ENCODE measurements around the gene CCDC63.

Gene CCDC63

DNA sequence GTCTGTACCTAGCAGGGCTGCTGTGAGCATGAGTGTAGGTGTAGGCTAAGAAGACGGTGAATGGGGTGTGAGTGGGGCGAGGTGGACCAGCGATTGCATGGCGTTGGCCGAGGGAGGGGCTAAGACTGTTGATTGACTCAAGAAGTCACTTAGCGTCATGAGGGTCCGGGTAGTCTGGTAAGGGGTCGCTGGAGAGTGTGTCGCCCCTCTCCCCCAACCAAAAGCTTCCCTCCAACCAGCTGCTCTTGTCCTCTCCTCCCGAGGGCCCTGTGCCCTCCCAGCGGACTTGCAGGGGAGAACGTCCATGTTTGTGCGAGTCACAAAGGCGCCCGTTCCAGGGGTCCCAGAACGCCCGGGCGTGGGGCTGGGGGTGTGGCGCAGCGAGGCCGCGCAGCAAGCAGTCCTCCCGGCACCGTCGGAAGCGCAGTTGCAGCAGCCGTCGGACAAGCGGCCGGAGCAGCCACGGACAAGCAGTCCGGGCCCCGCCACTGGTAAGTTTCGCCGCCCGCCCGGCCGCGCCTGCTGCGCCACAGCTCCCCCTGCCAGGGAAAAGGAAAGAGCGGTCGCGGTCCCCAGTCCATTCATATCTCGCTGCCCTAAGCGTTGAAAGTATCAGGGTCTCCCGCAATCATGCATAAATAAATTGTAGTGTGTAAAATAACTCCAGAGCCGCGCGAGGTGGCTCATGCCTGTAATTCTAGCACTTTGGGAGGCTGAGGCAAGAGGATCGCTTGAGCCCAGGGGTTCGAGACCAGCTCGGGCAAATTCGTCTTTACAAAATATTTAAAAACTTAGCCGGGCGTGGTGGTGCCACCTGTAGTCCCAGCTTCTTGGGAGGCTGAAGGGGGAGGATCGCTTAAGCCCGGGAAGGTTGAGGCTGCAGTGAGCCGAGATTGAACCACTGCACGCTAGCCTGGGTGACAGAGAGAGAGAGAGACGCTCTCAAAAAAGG is at the start of gene CCDC63:
CCDC63 (plus strand) TSS at position 373 of the 952 bp plus-strand sequence. CDS start 5,968 bp downstream, outside the sequence.
- peak; percentile 8 for DNase-seq

DNA sequence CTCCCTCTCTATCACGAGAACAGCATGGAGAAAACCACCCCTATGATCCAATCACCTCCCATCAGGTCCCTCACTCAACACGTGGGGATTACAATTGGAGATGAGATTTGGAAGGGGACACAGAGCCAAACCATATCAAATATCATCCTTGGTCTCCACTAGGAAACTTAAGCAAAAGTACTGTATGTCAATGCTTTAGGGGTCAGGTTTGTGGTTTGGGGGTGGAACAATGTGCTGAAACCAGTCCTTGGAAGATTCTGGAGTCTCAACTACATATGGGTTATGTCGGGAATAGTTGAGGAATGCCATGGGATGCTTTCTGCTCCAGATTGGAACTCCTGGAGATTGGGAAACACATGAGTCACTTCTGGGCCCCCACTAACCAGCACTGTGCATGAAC is 48.3 kb upstream of the CCDC63 start:
- no peak for DNase-seq

DNA sequence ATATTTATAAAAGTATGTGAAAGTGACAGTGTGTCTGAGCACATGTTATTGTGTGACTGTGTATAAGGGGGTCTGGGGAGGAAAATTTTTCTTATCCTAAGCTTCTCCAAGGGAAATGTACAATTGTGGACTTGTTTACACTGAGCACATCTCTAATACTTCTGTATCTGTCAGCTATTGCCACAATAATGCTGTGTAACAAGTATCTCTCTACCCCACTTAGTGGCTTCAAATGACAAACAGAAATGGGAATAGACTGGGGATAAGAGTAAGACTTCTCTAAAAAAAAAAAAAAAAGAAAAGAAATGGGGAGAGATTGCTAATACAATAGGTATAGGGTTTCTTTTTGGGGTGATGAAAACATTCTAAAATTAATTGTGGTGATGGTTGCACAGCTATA is 44.3 kb upstream of the CCDC63 start:
- DNase-seq, result no peak

DNA sequence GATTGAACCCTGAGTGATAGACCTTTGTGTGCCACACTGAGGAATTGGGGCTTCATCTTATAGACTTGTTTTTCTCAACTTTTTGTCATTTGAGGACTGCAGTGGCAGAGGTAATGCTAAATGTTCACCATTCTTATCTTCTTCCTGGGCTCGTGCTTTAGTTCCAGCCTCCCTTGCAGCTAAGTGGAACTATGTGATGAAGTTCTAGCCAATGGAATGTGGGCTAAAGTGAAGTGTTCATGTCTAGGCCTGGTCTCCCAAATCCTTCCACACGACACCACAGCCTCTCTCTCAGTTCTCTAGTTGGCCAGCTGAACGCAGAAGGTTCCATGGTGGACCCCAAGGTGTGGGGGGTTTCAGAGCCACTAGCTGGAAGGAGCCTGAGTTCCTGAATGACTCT is 42.4 kb upstream of the CCDC63 start:
- no peak for DNase-seq

DNA sequence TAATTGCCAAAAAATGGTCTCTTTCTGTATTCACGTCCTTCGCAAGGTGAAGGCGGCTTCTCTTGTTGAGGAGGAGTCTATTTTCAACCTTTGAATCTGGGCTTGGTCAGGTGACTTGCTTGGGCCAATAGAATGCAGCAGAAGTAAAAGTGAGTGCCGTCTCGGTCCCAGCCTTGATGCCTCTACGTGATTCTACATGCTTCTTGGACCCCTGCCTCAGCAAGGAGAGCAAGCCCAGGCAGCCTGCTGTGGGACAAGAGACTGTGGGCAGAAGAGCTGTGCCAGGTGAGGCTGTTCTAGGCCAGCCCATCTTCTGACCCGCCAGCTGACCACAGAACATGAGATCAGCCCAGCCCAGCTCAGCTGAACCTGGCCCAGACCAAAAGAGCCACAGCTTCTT is 39.1 kb upstream of the CCDC63 start:
- DNase-seq, result no peak

DNA sequence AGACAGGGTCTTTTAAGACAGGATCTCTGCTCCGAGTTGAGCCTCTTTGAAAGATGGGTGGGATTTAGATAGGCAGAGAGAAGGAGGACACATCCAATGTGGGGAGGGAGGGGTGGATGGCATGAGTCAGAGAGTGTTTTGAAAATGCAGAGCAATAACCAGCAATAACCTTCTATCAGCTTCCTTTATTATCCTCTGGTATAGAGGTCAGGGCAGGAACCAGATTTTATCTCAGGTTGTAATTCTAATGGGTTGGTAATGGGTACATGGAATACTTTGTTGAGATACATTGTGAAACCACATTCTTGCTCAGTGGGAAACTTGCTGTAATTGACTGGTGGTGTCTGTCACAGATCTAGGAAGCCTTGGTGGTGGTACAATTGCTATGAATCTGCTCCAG is 37.6 kb upstream of the CCDC63 start:
- DNase-seq, result no peak

DNA sequence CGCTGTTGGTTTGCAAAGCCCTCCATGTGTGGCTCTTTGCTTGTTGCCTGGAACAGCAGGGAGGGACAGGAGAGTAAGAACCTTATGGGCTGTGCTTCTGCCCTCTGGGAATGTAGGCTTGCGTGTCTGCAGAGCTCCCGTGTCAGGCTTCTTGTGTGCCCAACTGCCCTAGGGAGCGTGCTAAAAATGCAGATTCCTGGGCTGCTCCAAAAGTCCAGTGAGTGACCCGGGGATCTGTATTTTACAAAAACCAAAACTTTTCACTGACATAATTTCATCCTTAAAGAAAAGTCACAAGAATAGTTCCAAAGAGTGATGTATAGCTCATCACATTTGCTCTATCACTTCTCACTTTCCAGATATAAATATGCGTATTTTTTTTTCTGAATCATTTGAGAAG is 34.8 kb upstream of the CCDC63 start:
- DNase-seq, result no peak

DNA sequence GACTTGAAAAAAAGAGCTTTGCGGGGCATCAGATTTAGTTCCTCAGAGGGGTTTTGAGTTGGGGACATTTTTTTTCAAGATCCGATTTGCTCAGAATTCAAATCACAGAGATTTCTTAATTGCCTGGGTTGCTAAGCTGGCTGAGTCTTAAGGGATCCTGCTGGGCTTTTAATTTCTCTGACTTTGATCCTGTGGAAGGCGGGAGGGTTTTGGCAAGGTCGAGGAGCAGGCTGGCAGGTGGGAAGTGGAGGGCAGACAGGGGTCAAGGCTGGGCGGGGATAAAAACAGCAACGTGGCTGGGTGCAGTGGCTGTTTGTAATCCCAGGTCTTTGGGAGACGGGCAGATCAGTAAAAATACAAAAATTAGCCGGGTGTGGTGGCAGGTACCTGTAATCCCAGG is 33.5 kb upstream of the CCDC63 start:
- DNase-seq, result no peak

DNA sequence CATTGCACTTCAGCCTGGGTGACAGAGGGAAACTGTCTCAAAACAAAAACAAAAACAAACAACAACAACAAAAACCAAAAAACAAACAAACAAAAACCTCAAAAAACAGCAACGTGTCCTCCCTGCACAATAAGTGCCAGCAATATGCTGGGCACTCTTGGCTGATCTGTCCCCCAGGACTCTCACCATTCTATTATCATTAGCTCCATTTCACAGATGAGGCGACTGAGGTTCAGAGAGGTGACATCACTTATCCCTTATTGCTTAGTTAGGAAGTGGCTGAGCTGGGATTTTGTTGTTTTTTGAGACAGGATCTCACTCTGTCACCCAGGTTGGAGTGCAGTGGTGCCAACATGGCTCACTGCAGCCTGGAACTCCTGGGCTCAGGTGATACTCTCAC is 33.0 kb upstream of the CCDC63 start:
- DNase-seq, result no peak

DNA sequence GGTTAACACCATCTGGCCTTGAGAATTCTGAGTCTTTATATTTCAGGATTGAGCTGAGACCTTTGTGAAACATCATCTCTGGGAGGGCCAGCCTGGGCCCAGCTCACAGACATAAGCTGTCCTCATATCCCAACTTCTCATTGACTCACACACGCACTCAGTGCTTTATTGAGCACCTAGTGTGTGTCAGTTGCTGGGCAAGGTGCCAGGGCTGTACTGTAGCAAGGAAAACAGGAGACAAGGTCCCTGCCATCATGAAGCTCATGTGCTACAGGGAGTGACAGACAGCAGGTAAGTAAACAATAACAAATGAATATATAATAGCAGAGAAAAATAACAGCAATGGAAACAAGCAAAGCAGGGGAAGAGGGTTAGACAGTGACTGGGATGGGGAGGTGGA is 30.5 kb upstream of the CCDC63 start:
- DNase-seq, result no peak

DNA sequence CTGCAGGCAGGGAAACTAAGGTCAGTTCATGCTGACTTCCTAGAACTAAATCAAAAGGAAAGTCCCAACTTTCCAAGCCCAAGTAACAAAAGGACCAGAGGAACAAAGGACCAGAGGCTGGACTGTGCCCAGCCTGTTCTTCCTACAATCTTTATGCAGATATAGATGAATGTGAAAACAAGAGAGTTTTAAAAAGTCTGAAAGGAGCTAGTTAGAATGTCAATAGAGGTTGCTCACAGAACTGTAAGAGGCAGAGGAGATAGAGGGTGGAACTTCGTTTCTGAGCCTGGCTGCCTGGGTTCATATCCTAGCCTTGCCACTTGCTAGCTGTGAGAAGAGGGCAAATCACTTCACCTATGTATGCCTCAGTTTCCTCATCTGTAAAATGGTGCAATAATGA is 30.0 kb upstream of the CCDC63 start:
- DNase-seq, result no peak

DNA sequence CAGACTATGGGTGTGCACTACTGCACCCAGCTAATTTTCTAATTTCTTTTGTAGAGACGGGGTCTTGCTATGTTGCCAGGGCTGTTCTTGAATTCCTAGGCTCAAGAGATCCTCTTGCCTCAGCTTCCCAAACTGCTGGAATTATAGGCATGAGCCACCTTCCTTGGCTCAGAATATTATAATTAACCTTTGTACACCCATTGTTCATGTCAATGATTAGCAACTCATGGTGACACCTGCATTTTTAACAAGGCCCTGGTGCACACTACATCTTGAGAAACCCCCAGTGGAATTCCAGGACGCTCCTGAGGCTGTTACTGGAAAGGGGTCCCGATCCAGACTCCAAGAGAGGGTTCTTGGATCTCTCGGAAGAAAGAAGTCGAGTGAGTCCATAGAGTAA is 28.3 kb upstream of the CCDC63 start:
- DNase-seq, result no peak

DNA sequence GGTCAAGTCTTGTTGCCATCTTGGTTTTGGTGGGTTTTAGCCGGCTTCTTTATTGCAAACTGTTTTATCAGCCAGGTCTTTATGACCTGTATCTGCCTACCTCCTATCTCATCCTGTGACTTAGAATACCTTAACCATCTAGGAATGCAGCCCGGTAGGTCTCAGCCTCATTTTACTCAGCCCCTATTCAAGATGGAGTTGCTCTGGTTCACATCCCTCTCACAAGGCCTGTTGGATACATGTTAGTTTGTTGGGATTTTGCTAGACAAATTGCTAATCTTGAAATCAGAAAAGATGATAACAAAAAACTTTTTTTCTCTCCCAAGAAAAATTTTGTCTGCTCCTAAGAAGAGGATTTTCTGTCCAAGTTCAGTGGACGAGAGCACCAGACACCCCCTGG is 27.6 kb upstream of the CCDC63 start:
- DNase-seq, result no peak

DNA sequence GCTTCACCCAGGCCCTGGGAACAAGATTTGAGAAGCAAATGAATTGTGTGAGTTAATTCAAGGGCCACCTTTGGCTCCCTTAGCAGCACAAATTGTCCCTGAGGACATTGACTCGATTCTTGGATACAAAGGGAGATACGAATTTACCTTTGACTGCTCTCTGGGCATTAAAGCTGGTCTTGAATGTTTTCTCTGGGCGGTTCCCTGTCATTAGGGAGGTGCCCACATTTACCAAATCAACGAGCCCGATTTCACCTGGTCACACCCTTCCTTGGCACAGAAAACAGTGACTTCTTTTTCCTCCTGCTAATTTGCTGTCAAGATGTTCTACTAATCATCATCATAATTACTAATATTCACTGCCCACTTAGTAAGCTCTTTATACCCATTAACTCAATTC is 27.1 kb upstream of the CCDC63 start:
- no peak for DNase-seq

DNA sequence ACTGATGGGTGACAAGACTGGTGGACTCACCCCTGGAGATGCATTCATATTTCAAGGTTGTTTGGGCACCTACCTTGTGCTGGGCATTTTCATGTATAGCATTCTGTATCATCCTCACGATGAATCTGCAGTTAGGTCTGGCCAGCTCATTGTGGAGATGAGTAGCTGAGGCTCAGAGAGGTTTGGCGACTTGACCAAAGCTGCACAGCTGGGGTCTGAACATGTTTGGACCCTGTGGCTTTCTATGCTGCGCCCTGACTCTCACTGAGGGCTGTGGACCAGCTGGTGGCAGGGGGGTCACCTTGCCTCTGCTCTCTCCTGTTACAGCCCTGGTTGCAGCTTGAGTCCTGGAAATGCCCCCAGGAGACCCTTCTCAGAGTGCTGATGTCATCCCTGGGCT is 24.9 kb upstream of the CCDC63 start:
- DNase-seq, result no peak

DNA sequence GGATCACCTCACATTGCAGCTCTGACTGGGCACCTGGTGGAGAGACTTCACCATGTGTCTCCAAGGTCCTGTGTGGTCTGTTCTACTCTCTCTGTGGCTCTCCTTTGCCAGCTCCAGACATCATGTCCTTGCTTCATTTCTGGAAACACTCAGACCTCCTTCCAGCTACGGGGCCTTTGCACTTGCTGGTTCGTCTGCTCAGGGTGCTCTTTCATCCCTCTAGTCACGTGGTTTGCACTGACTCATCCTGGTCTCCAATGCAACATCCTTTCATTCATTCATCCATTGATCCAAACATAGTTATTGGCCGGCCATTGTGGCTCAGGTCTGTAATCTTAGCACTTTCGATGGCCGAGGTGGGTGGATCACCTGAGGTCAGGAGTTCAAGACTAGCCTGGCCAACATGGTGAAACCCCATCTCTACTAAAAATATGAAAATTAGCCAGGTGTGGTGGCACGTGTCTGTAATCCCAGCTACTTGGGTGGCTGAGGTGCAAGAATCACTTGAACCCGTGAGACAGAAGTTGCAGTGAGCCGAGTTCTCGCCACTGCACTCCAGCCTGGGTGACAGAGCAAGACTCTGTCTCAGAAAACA is 23.9 kb upstream of the CCDC63 start:
- no peak for DNase-seq

DNA sequence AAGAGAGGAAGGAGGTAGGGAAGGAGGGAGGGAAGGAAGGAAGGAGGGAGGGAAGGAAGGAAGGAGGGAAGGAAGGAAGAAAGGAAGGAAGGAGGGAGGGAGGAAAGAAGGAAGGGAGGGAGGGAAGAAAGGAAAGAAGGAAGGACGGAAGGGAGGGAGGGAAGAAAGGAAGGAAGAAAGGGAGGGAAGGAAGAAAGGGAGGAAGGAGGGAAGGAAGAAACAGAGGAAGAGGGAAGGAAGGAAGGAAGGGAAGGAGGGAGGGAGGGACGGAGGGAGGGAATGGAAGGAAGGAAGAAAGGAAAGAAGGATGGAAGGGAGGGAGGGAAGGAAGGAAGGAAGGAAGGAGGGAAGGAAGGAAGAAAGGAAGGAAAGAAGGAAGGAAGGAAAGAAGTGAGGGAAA is 22.4 kb upstream of the CCDC63 start:
- no peak for DNase-seq

DNA sequence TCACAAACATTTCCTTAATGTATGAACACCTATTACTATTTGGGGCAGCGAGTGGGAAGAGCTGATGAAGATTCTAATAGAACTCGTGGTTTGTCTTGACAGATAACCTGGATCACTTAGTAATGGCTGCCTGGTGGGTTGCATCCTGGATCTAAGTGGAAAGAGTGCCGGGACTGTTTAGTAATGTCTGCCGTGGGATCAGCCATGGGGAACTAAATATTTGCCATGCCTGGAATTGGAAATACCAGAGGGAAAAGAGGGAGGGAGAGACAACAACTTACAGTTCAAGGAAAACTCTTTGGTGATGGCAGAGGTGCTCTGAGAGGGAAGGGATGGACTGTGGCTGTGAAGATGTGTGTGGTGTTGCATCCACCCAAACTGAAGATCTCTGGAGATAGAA is 21.3 kb upstream of the CCDC63 start:
- no peak for DNase-seq

DNA sequence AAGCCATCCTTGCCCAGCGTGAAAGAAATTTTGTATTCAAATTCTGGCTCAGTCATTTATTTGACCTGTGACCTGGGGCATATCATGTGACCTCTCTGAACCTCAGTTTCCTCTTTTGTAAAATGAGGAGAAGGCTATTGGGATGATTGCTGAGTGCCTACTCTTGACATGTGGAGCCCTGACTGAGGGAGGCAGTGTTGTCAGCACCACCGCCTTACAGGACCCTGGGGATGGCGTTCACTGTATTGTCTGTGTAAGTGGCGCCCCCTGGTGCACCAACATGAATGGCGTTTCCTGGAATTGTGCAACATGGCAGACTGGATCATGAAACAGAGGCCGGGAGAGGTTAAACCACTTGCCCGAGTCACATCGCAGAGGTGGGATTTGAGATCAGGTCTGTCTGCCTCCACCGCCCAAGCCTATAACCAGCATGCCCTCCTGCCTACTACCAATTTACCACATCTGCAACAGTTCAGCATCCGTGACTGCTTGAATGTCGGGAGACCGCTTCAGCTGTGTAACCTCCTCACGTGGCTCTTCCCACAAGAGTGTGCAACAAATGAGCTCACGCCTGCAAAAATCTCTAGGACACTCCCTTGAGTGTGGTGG is 20.1 kb upstream of the CCDC63 start:
- peak; percentile 82 for DNase-seq

DNA sequence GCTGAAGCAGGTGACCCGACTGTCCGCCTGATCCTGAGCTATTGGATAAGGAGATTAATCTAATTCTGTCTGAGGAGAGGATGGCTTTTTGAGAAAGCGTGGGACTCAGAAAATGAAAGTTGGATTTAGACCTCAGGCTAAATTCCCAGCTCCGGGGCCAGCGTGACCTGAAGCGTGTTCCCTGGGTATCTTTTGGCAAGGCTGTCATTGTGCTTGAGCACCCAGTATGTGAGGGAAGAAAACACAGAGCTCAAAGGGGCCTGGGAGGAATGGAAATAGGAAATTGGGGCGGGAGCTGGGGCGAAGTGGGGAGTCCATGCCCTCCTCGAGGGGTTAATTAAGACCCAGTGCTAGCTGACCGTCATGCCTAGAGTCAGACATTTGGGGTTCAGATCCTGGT is 17.5 kb upstream of the CCDC63 start:
- no peak for DNase-seq

DNA sequence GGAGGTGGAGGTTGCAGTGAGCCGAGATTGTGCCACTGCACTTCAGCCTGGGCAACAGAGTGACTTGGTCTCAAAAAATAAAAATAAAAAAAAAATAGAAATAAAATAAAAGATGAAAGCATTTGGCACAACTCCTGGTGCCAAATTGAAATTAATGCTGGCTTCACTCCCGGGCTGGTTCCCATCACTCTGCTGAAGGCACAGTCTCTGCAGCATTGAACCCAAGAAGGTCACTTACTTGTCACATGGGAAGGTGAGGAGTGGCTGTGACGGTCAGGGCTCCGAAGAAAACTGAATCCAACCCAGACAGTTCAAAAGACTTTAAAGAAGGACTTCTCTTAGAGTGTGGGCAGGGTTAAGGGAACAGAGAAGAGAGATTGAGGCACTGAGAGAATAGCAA is 10.5 kb upstream of the CCDC63 start:
- DNase-seq, result no peak

DNA sequence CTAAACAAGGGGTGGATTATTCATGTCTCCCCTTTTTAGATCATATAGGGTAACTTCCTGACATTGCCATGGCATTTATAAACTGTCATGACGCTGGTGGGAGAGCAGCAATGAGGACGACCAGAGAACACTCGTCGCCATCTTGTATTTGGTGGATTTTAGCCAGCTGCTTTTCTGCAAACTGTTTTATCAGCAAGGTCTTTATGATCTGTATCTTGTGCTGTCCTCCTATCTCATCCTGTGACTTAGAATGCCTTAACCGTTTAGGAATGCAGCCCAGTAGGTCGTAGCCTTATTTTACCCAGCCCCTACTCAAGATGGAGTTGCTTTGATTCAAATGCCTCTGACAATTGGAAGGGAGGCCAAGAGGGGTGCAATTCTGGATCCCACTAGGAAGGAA is 5.8 kb upstream of the CCDC63 start:
- no peak for DNase-seq

DNA sequence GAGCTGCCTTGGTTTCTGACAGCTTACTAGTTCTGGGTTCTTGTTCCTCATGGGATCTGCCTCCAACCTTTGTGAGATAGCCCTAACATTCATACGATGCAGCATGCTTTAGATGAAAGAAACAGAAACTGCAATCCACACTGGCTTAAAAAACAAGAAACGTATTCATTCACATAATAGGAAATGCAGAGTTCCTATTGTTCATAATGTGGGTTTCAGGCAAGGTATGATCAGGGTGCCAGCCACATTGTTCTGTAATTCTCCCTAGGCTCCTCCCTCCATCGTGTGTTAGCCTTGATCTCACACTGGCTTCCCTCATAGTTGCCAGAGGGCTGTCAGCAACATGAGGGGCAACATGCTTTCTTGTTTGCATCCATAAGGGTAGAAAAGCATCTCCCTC is 2.7 kb upstream of the CCDC63 start:
- DNase-seq, result no peak

Data from activated CD4-positive, alpha-beta T cell treated with anti-CD3 and anti-CD28 coated beads, Interleukin-2, amount 50 U/mL, for 1 hour (primary cell).